NCI-H345 treated with DMSO at 0.1 percent for 48 hours (cell line): ENCODE measurements around the gene GLB1L3.

Experiments
- DNase-seq: peaks from one replicate; lab custom pipeline; 2025; ENCODE audit not compliant: unreplicated experiment; lab: John Stamatoyannopoulos, UW

Gene GLB1L3

GRCh38 chr11:134360050-134360835 is 84.1 kb downstream of the GLB1L3 start:
- DNase-seq, result no peak

GRCh38 chr11:134361661-134362060 is 85.5 kb downstream of the GLB1L3 start:
- DNase-seq, result no peak

- no peak for DNase-seq
These were observed 86.2 kb downstream of the GLB1L3 start for GRCh38 chr11:134362192-134362901.

GRCh38 chr11:134363161-134363560 is 87.0 kb downstream of the GLB1L3 start:
- DNase-seq, result no peak

GRCh38 chr11:134363592-134363991 is 87.4 kb downstream of the GLB1L3 start:
- DNase-seq, result no peak

- no peak for DNase-seq
These were observed 88.1 kb downstream of the GLB1L3 start for GRCh38 chr11:134364261-134364660.

GRCh38 chr11:134365011-134365925 is 89.1 kb downstream of the GLB1L3 start:
- DNase-seq, result no peak

GRCh38 chr11:134366254-134366653 is 90.1 kb downstream of the GLB1L3 start:
- no peak for DNase-seq

GRCh38 chr11:134367781-134368180 is 91.6 kb downstream of the GLB1L3 start:
- DNase-seq, result no peak
